Measurements from ENCODE around the gene WDFY4.

WDFY4 gene

DNA sequence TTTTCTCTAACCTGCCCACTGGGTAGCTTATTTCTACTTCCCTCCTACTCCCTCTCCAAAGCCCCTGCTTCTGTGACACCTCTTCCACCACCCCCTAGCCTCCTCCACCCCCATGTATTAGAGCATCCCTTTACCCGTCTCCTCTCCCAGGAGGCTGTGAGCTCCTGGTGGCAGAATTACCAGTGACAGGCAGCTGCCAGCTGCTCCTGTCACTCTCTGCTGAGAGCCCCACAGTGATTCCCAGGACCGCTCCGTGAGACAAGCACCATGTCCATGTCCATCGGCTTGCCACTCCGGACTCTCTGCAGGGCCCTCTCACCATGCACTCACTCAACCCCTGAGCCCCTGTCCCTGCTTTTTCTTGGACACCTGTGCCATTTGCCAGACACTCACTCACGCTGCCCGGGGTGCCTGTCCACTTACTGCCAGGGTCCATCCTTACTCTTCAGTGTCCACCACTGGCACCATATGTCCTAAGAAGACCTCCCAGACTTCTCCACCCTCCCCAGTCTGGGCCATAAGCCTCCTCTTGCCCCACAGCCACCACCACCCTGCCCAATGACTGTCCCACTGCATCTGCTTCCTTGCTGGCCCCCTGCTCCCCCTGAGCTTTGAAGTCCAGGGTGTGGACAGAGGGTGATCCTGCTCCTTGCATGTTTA lies 9.8 kb downstream of the WDFY4 start:
- DNase-seq: no peak

DNA sequence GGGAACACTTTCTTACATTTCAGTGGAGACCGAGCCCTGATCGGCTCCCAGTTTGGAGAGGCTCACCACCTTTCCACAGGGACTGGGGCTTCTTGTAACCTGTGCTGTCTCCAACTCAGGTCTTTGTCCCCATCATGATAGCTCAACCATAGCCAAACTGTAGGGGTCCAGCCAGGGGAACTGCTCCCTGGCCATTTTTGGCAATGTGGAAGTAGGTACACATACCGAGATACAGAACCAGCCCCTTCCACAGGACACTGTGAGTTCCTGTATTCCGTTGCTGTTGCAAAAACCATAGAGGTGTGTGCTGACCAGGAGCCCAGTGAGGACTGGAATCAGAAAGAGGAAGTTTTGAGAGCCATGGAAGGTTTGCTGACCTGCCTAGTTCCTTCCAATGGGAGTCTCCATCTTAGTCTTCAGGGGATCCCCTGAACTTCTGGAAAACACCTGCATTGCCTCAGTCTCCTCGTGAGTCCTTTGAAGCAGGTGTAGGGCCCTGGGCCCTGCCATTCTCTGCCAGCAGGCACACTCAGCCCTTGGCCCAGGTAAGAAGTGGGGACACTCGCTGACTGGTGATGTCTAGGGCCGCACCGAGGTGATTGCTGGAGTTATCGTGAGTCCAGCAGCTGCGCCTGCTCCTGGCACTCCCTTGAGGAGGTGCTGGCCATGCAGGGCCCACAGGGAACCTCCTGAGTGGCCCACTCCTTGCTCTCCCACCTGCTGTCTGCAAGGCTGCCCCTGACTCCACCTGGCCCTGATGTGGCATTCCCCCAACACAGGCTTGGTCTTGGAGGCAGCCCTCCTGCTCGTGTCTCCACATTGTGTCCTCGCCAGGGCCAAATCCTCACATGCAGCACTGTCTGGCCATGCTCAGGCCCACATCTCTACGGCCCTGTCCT lies 11.2 kb downstream of the WDFY4 start:
- DNase-seq: no peak

DNA sequence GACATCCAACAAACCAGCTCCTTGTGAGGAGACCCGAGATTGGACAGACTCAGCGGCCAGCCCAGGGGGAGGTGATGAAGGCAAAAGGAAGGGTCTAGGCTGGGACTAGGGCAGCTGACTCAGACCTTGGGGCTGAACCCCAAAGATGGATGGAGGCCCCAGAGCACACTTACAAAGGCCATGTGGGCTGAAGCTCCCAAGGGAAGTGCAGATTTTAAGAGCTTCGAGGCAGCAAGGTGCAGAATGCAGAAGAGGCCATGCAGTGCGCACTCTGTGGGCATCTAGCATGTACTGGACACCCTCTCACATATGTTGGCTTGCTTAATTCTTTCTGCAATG lies 11.8 kb downstream of the WDFY4 start:
- DNase-seq: no peak

DNA sequence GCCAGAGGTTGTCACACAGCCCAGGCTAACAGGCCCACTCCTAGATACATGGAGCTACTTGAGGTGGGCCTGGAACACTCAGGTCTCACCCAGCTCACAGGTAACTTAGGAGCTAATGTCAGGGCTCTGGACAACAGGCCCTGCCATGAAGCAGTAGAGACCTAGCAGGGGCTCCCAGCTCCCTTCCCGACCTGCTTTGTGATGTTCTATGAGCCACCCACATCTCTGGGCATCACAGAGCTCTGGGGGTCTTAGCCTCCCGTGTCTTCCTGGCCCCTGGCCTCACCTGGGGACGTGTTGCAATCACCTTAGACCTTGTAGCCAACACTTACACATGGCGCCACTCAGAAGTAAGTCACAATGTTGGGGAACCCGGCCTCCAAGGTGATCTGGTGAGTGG lies 12.4 kb downstream of the WDFY4 start:
- DNase-seq: no peak

DNA sequence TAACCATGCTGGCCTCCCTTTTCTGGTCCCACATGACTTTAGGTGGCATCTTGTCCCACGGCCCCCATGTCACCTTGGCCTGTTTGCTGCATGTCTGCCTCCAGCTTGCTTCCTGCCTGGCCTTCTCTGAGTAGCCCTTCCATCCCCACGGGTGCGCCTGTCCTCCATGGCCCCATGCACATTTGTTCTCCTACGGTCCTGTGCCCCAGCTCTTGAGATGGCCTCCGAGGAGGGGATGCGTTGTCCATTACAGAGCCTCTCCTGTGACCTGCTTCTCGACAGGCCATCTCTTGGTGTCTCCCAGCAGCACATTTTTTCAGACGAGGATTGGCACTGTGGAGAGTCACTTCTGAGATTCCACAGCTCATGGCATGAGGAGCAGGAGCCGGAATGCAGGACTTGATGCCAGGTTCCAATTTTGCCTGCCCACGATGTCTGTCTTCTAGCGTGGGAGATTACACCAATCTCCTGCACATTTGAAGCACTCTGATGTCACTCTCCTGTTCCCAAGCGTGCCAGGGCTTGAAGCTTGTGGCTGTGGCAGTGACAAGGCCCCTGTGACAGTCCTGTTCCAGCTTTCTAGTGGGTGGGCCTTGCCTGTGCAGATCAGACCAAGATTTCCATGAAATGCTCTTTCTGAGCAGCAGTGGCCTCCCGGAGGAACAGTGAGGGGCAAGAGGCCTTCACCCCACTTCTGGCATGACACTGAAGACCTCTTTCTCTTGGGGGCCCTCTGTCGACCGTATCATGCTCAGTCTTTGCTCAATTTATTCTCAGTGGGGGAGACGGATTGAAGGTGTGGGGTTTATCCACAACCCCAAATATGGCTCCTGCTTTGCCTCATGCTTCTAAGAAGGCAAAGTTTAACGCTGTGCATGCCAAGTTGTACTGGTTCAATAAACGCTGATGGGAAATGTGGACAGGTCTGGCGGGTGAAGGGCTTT lies 13.4 kb downstream of the WDFY4 start:
- no peak for DNase-seq

DNA sequence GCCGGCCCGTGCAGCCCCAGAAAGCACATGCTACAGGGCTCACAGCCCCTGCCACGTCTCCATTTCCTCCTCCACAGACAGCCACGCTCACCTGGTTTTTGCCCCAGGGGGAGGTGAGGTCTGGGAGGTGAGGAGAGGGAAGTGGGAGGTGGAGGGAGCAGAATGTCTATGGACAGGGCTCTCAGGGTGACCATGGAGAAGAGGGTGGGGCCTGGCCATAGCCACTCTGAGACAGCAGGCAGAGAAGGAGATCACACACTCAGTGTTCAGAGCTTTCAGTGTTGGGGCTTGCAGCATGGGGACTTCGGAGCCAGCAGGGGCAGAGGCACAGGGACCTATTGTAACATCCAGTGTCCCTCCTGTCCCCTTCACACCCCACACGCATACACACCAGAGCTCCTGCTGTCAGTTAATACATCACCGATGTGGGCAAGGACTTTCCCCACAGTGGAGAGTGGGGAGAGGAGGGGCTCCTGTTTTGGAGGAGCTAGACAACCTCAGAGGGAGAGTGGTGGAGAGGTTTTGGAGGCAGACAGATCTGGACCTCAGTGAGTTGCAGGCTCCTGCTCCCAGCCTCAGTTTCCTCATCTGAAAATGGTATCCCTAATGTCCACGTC lies 14.4 kb downstream of the WDFY4 start:
- no peak for DNase-seq

DNA sequence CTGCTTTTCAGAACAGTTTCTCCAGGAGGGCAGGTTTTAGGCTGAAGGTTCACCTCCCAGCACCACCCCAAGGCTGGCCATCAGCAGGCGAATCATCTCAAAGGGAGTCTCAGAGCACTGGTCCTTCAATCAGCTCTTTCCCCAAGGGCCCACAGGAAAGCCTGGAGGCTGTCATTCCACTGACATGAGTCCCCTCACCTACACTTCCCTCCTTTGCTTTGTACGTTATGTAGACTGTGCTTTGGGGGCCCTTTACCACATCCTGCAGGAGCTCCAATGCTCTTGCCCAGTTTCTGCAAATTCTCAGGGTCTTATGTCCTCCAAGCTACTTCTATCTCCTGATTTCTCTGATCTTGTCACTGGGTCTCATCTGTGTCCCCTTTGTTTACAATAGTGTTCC lies 15.4 kb downstream of the WDFY4 start:
- no peak for DNase-seq

DNA sequence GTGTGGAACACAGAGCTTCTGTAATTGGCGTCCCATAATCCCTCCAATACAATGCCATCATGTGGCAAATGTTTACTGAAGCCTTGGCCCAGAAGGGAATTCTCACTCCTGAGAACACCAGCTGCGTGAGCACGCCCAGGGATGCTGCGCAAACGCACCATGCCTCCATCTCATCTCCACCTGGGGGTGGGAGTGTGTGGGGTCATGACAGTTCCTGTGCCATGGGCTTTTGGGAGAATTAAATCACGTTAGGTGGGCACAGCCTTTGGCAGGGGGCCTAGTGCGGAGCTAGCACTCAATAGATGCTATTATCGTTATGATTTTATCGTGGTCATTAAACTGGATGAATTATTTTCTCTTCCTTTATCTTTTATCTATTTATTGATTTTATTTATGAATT lies 15.8 kb downstream of the WDFY4 start:
- DNase-seq: no peak

DNA sequence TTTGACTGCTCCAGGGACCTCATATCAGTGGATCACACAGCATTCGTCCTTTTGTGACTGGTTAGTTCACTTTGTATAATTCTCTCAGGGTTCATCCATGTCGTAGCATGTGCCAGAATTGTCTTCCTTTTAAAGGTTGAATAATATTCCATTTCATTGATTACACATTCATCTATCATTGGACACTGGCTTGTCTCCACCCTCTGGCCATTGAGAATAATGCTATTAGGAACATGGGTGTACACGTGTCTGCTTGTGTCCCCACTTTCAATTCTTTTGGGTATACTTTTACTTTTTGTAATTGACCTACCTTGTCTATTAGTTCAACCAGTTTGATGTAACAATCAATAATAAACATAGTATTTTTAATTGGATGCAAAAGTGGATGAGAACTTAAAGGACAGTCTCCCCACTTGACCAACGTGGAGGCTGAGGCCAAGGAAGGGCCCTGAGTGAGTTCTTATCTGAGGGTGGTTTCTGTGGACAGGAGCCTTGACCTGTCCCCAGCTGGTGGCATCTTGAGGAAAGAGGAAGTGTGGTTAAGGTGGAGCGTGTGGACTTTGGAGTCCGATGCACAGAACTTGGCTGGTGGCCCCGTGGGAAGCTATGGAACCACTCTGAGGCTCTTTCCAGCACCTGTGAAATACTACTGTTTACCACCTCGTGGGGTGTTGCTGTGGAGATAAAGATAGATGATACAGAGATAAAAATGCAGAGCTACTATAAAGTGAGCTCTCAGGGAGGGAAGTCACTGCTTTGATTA lies 16.6 kb downstream of the WDFY4 start:
- no peak for DNase-seq

DNA sequence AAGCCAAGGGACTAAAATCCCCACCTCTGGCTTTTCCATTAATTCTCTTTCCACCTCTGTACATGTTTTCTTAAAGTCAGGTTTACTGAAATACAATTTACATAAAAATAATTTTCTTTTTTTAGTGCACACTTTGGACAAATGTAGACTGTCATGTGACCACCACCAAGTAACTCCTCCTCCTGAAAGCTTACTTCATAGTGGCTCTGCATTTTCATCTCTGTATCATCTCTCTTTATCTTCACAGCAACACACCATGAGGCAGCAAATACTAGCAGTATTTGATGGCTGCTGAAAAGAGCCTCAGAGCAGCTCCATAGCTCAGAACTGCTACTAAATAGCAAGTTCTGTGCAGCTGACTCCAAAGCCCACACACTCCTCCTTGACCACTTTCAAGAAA lies 17.3 kb downstream of the WDFY4 start:
- no peak for DNase-seq

DNA sequence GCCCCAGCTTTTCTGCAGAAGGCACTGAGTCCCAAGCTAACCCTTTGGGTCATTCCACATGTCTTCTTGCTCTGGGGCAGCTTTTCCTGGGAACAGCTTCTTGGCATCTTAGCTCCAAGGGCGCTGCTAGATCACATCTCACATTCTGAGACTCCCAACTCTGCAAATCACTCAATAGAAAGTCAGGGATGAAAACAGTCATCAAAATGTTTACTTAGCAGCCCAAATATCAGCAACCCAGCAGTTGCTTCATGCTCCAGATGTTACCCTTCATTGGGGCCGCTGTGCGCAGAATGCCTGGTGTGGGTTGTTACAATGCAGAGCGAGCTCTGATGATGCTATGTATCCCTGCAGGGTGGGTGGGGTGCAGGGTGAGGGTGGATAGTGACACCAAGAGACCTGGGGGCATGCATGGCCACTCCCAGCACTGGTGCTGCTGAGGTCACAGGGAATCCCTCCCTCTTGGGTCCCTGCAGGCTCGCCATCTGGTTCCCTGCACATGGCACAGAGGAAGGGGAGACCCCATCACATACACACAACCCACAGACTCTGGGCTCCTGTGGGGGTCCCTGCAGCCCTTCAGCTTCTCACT lies 19.0 kb downstream of the WDFY4 start:
- DNase-seq: no peak

DNA sequence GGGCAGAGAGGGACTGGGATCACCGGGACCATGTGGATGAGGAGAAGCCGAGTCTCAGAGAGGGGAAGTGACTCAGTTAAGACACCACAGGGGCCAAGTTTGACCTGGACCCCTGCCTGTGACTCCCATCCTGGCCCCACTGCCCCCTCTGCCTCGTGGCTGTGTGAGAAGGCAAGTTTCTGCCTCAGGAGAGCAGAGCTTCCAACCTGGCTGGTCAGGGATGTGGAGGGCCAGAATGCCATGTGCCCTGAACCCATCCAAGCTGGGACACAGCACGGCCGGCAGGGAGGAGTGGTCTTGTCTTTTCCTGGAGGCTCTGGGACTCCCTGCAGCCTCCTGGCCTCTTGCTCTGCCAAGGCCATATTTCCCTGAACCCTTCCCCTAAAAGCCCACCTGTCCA lies 19.5 kb downstream of the WDFY4 start:
- DNase-seq: no peak

DNA sequence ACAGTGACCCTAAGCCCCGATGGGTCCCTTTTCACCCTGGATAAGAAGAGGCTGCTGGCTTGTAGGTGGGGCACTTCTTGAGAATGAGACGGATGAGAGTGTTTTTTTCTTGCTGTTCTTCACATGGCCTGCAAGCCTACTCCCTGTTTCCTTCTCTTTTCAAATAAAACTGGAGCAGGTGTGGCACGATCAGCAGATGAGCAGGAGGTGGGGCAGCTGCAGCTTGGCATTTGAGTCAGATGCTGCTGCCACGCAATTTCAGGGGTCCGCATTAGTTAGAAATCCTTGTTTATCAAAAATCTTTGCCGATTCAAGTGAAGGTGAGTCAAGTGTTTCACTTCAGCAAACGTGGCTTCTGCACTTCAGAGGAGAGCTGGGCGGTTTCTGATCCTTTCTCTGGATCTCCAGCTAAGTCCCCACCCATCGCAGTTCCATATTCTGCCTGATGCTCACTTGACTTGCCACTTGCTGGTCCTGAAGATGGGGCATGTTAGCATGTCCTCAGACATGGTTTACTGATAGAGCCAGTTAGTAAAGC lies 20.8 kb downstream of the WDFY4 start:
- DNase-seq: no peak

DNA sequence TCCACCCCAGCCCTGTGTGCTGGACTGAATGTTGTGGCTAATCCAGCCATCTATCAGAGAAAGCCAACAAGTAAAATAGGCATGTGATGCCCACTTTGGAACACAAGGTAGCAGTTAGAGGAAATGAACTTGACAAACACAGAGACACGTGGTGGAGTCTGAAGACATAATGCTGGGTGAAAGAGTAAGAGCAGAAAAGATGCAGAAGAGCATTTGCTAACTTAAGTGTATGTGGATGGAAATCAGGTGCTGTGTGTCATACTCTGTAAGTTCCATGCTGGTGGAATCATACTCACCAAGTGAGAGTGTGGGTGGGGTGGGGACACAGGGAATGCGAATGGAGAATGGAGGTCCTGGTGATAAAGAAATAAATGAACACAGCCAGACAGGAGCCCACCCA lies 22.8 kb downstream of the WDFY4 start:
- no peak for DNase-seq

DNA sequence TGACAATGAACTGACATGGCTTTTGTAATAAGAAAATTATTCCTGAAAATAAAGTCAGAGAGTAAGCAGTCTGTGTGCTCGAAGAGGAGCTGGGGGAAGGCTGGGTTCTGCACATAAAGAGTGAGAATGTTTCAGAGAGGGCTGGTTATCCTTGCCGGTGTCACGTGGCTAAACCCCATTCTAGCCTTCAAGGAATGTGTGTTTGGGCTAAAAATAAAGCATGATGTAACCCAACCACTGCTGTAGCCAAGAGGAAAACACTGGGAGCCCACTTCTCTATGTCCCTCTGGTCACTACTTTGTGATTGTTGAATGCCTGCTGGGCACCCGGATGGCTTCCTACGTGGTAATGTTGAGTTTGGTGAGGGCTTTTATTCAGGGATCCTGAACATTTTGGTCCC lies 23.5 kb downstream of the WDFY4 start:
- no peak for DNase-seq

DNA sequence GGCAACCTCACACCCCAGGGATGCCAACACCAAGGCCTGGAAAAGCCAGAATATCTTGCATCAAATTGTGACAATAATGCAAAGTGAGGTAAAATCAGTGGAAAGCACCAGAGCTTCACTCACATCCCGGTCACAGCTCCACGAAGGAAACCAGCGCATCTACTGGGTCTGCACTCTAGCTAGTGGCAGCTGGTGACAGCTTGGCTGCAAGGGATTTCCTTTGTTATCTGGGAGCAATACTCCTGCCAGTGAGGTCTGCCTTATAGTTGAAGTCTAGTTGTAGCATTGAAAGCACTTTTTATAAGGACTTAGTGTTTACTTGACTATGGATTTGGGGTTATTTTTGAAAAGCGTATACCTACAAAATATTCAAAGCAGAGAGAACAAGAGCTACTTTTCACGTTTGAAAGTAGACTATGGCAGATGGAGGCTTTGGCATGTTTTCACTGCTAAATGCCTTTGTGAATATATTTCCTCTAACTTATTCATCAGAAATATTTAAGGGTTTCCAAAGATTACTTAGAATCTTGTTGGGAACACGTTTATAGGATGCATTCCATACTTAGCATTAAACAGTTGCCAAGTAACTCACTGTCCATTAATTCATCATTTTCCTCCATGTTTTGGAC lies 26.1 kb downstream of the WDFY4 start:
- DNase-seq: no peak

DNA sequence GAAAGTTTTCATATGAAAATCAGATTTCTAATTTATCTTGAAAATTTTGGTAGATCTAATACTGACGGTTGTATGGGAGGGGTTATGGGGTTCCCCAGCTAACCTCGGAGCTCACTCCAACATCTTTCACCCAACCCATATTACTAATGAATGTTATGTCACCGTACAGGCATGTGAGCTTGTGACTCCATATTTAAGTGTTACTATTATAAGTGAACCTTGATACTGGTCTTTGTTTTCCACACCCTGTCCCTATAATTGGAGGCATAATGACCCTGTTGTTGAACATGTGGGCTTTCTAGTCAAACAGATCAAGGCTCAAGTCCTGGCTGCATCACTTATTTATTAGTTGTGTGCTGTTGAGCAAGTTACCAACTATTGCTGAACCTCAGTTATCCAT lies 27.2 kb downstream of the WDFY4 start:
- DNase-seq: no peak

DNA sequence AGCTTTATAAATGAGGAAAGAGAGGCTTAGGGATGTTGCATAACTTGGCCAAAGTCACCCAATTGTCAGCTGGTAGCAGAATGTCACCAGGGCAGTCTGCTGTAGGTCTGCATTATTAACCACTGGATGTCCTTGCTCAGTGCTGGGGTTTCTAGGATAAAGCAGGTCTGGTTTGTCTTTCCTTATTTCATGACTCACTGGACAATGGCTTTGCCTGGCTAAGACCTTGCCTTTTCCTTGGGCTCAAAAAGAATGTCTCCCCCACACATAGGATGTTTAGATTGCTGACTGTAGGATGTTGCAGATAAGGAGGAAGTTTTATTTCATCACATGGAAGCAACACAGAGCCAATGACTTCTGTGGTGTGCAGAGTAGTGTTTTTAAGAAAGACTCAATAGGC lies 29.4 kb downstream of the WDFY4 start:
- DNase-seq: no peak

DNA sequence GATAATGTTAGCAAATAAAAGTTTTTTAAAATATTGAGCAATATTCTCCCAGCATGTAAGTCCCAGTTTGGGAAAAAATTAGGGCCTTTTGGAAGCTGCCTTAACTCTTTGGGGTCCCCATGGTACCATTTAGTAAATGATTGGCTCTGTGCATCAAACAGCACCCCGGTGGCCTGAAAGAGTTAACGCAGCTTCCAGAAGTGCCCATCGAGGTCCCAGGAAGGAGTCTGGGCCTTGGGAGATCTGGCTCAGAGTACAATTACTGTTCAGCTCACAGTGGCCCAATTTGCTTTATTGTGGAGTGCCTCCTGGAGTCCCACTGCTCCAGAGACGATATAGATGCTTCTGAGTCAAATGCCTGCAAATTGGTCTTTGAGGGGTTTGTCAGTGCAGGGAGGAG lies 31.7 kb downstream of the WDFY4 start:
- DNase-seq: no peak

DNA sequence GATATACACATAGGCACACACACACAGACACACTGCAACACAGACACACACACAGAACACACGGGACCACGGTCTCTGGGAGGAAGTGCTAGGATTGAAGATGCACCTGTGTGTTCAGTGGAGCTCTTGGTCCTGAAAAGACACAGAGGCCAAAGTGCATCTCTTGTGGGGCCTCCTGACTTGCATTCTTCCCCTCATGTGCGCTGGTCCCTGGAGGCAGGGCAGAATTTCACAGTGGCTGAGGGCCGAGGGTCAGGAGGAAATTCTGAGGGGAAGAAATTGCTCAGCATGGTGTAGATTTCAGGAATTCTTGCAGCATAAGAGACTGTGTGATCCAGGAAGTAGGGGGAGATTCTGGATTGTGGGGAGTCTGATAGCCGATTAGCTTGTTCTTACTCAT lies 35.9 kb downstream of the WDFY4 start:
- DNase-seq: no peak

All from stimulated activated CD4-positive, alpha-beta T cell treated with anti-CD3 and anti-CD28 coated beads, Interleukin-1b, Interleukin-23, amount 100 ng/mL, for 48 hours (primary cell).